ENCODE results near the gene SMAP1. TPM values are rescaled to one million over a fixed set of nuclear protein-coding genes. Genes with fewer than 3 reads are reported as not detected.

Gene SMAP1
- total RNA-seq, 4 donors from 2014 or later = 27.3 to 33.9 (median 32.4) TPM

DNA sequence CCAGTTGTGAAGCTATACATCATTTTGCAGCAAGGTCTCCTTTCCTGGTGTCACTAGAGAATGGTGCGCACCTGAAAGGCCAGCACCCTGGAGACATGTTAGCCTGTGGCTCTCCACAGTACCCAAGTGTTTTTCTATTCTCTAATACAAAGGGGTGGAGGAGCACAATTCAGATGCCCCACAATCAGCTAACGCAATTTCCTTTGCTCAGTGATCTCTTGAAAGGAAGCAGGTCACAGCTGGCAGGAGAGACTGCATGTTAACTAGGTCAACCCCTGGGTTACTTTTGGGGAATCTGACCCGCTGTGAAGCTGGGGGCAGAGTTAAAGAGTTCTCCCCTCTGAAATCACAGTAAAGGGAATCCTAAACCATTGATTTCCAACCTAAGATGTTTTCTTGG is 196.7 kb downstream of the SMAP1 start:
- no peaks in the 10 kb centered on the region for H3K9me3 ChIP-seq
- TF ChIP-seq CTCF (IDR thresholded peaks at IDR 0.05) (no peak), POLR2A (IDR thresholded peaks at IDR 0.05) (no peak)
- H3K27ac ChIP-seq = no peak overlapping the region
- intact Hi-C loops (cut with DNase I) = no loop called here
- peaks cover 0 to 5% of the 10 kb centered on the region in 2 donors for H3K36me3 ChIP-seq
- 62 to 63% methylated on average over 3 of the region's 3 CpGs for WGBS, 2 donors
- no peaks in the 10 kb centered on the region for H3K27me3 ChIP-seq
- DNase-seq = no peak
- no peak overlapping the region for H3K4me3 ChIP-seq (replicated peaks in 1 of 3)
- no peaks in the 10 kb centered on the region for H3K4me1 ChIP-seq

DNA sequence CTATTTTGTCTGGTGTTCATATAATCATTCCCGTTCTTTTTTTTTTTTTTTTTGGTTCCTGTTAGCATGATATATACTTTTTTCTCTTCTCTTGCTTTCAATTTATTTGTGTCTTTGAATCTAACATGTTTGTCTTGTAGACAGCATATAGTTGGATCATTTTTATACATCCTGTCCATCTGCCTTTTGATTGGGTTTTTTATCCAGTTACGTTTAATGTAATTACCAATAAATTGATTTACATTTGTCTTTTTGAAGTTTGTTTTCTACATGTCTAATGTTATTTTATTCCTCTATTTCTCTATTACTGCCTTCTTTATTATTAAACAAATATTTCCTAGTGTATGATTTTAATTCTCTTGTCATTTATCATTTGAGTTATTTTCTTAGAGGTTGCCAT is 204.8 kb downstream of the SMAP1 start:
- WGBS, 2 donors = 98 to 99% methylated on average over 2 of the region's 2 CpGs
- Histone ChIP-seq H3K27ac (no peak overlapping the region), H3K4me3 (replicated peaks in 1 of 3) (no peak overlapping the region), H3K36me3 (no peaks in the 10 kb centered on the region), H3K4me1 (no peaks in the 10 kb centered on the region), H3K27me3 (no peaks in the 10 kb centered on the region), H3K9me3 (no peaks in the 10 kb centered on the region)
- intact Hi-C loops (cut with DNase I) = no loop called here
- no peak for DNase-seq
- TF ChIP-seq CTCF (IDR thresholded peaks at IDR 0.05) (no peak), POLR2A (IDR thresholded peaks at IDR 0.05) (no peak)

DNA sequence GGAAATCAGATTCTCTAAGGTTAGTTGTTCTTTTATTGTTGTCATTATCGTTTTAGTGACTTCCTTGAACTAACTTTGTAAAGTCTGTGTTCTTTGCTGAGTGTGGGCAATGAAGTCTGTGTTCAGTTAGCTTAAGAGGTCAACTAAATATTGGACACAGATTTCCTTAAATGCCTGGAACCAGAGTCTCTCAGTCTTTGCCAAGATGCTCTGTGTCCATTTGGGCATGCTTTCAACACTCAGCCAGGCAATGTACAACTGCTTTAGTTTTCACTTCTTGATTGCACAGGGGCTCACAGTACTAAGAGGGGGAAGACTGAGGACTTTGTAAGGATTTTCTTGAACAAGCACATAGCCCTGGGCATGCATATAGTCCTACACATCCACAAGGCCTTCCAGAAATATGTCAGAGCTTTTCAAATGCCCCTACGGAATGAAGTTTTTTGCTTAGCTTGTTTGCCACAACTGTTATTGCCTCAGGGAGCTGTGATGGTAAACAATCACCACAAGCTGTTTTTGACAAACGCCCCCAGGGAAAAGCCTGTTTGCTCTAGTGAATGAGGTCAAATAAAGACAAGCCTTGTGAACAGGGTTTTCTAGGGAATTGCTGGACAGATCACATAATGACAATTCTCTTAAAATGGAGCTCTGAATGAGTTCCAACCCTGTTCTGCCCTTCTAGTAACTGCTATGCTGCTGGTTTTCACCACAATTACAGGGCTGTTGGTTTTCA is 206.7 kb downstream of the SMAP1 start:
- 21 to 26% methylated on average over 3 of the region's 3 CpGs for WGBS, 2 donors
- Histone ChIP-seq H3K27ac (no peak overlapping the region), H3K9me3 (no peaks in the 10 kb centered on the region), H3K36me3 (no peaks in the 10 kb centered on the region), H3K4me1 (no peaks in the 10 kb centered on the region), H3K27me3 (no peaks in the 10 kb centered on the region), H3K4me3 (replicated peaks in 1 of 3) (no peak overlapping the region)
- no peak for DNase-seq
- intact Hi-C loops (cut with DNase I) = no loop called here
- TF ChIP-seq POLR2A (IDR thresholded peaks at IDR 0.05) = no peak
- TF ChIP-seq CTCF (IDR thresholded peaks at IDR 0.05) = no peak

GRCh38 chr6:70879496-70879895 is 211.8 kb downstream of the SMAP1 start:
- WGBS, 2 donors = 75 to 76% methylated on average over 5 of the region's 5 CpGs
- intact Hi-C loops (cut with DNase I) = no loop called here

More at GRCh38 chr6:70879496-70879895, 211.8 kb downstream of the SMAP1 start:
- TF ChIP-seq CTCF (IDR thresholded peaks at IDR 0.05) = no peak
- no peak for TF ChIP-seq POLR2A (IDR thresholded peaks at IDR 0.05)
- no peak overlapping the region for H3K4me3 ChIP-seq (replicated peaks in 1 of 3)
- H3K9me3 ChIP-seq = no peaks in the 10 kb centered on the region
- H3K27me3 ChIP-seq = no peaks in the 10 kb centered on the region
- no peak for DNase-seq
- H3K4me1 ChIP-seq = no peaks in the 10 kb centered on the region
- H3K36me3 ChIP-seq = no peaks in the 10 kb centered on the region
- no peak overlapping the region for H3K27ac ChIP-seq

All from thyroid gland (tissue), 4 donors.